WTC11 (cell line): ENCODE results near the gene RBMS1.

Source experiments
- CTCF ChIP-seq: fragments of 200-600 bp; IDR thresholded peaks from 2 replicates; pipeline ENCODE4 v1.8.0; 2022; ENCODE audit warnings: antibody characterized with exemption
- FOXK1 ChIP-seq: sonication (generic); formaldehyde crosslinking; IDR thresholded peaks from 2 replicates; pipeline ENCODE4 v1.8.0; 2022; ENCODE audit warnings: mild to moderate bottlenecking, moderate library complexity, missing genetic modification reagents
- MAX ChIP-seq: sonication (generic); formaldehyde crosslinking; IDR thresholded peaks from 2 replicates; pipeline ENCODE4 v1.8.0; 2022; ENCODE audit warnings: mild to moderate bottlenecking, missing genetic modification reagents
- NFYB ChIP-seq: sonication (generic); formaldehyde crosslinking; conservative IDR thresholded peaks from 2 replicates; pipeline ENCODE4 v1.8.0; 2022; ENCODE audit warnings: low read depth, missing genetic modification reagents
- PRDM15 ChIP-seq: sonication (generic); formaldehyde crosslinking; IDR thresholded peaks from 2 replicates; pipeline ENCODE4 v1.8.0; 2022; ENCODE audit warnings: missing genetic modification reagents
- PREB ChIP-seq: sonication (generic); formaldehyde crosslinking; IDR thresholded peaks from 2 replicates; pipeline ENCODE4 v1.8.1; 2022; ENCODE audit warnings: mild to moderate bottlenecking, missing genetic modification reagents, moderate library complexity, borderline replicate concordance
- SOX15 ChIP-seq: fragments of 250-450 bp; sonication (Bioruptor Pico); IDR thresholded peaks from 2 replicates; pipeline ENCODE4 v1.9.0; 2021; ENCODE audit warnings: mild to moderate bottlenecking
- TCF7 ChIP-seq: sonication (generic); formaldehyde crosslinking; IDR thresholded peaks from 2 replicates; pipeline ENCODE4 v1.8.0; 2022; ENCODE audit warnings: mild to moderate bottlenecking, low read depth, missing genetic modification reagents, moderate library complexity
- TEAD1 ChIP-seq: sonication (generic); formaldehyde crosslinking; IDR thresholded peaks from 2 replicates; pipeline ENCODE4 v1.8.0; 2022; ENCODE audit warnings: mild to moderate bottlenecking, missing genetic modification reagents
- USF2 ChIP-seq: sonication (generic); formaldehyde crosslinking; IDR thresholded peaks from 2 replicates; pipeline ENCODE4 v1.8.1; 2023; ENCODE audit warnings: mild to moderate bottlenecking, missing genetic modification reagents, moderate library complexity
- ZNF263 ChIP-seq: sonication (generic); formaldehyde crosslinking; IDR thresholded peaks from 2 replicates; pipeline ENCODE4 v1.8.1; 2022; ENCODE audit warnings: low read depth, mild to moderate bottlenecking, moderate library complexity, missing genetic modification reagents

- TF ChIP-seq TEAD1 = no peak
- no peak for TF ChIP-seq PRDM15
- TF ChIP-seq ZNF263 (CRISPR knock-in tag) = no peak
- TF ChIP-seq PREB = no peak
- TF ChIP-seq CTCF = no peak
- TF ChIP-seq NFYB (CRISPR knock-in tag) = no peak
- TF ChIP-seq TCF7 (CRISPR knock-in tag) = no peak
- no peak for TF ChIP-seq MAX (CRISPR knock-in tag)
- no peak for TF ChIP-seq USF2
- TF ChIP-seq SOX15 (CRISPR knock-in tag) = no peak
- no peak for TF ChIP-seq FOXK1 (CRISPR knock-in tag)
These were observed 135.6 kb downstream of the RBMS1 start for GRCh38 chr2:160358046-160358445.
